Cortex of kidney (tissue), 1 donor: ENCODE results near the gene CBARP.

Source experiments
- DNase-seq: peaks from one replicate; lab custom pipeline; 2025; lab: John Stamatoyannopoulos, UW

CBARP gene

GRCh38 chr19:1239796-1240737, 2.3 kb upstream of the CBARP start:
- DNase-seq = no peak

GRCh38 chr19:1239420-1239795, 1.6 kb upstream of the CBARP start:
- no peak for DNase-seq

DNA sequence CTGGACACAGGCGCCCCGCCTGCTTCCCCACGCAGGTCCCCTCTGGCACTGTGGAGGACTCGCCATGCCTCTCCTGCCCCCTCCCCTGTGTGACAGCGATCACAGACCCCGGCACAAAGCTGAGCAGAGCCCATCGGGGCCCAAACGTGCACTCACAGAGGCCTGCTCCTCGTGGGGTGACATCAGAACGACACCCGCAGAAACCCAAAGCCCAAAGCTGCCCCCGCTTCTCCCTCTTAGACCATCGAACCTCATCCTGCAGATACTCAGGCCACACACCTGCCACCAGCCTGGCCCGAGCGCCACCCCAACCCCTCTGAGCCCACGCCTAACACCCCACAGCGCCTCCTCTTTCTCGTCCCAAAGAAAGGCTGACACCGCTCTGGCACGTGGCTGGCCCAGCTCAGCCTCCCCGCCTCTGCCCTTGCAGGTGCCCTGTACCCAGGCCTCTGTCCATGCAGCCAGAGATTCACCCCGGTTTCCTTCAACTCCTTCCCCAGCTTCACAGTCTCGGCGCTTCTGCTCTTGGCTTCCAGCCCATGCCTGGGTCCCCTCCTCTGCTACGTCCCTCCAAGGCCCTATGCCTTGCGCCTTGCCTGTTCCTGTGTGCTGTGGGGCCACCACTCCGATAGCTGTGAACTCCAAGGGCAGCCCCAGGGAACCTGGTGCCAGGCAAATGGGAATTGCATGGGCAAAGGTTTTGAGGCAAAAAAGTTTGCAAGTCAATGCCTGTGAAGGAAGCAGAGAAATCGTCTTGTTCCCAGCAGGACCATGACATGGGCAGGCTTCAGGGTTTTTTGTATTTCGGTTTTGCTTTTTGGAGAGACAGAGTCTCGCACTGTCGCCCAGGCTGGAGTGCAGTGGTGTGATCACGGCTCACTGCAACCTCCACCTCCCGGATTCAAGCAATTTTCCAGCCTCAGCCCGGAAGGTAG, 831 bp upstream of the CBARP start:
- DNase-seq = no peak

DNA sequence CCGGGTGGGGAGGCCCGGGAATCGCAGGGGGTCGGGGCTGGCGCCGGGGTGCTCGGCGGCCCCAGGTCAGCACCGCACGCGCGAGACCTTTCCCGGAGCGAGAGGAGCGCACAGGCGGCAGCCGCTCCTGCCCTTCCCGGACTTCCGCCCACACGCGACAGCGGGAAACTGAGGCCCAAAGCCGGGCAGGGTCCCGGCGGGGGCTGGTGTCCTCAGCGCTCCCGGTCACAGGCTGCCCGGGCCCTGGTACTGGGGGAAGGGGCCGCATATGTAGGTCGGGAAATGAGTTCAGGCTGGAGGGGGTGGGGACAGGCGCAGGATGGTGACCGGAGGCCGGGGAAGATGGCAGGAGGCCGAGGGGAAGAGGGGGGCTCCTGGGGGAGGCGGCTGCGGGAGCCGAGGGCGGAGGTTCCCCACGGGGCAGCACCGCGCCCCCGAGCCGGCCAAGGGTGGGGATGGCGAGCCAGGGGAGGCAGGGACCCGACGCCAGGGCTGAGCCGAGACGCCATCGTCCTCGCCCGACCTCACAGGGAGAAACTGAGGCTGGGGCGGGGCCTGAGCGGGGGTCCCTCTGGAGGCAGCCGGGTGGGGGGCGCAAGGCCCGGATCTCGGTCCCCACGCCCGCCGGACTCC, 662 bp downstream of the CBARP start:
- DNase-seq = no peak

GRCh38 chr19:1236576-1236975, 1.2 kb downstream of the CBARP start:
- DNase-seq = no peak

DNA sequence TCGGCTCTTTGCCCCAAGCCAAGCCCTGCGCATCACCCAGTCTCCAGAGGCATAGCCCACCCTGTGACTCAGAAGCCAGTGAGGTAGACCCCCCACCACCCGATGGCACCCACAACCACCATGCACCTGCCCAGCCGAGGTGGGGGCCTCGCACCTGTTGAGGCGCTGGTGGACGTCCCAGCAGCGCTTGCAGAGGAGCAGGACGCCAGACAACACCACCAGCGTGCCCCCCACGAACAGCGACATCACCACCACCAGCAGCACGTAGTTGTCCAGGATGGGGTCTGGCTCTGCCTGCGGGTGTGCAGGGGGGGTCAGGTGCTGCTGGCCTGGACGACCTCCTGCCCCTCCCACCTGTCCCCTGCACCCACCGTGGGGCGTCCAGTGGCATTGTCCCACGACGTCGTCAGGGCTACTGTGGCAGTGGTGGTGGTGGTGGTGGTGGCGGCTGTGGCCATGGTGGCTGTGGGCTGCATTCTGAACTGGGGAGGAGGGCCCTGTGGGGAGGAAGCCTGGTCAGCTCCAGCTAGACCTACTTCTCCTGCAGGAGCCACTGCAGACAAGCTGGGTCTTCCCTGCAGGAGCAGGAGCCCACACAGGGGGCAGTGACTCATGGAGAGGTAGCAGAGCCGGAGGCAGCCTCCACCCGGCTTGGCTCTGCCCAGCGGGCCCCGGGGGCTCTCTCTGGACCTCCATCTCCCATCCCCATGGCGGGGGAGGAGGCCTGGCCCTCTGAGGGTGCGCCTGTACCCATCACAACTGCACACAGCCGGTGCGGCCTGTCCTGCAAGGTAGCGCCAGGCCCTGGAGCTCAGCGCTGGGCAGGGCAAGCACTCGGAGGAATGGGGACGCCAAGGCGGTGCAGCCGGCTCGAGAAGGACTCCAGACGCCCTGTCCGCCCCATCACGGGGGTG, 1.9 kb downstream of the CBARP start:
- DNase-seq = no peak

GRCh38 chr19:1234955-1235380, 2.8 kb downstream of the CBARP start:
- no peak for DNase-seq

GRCh38 chr19:1234051-1234954, 3.5 kb downstream of the CBARP start:
- no peak for DNase-seq

DNA sequence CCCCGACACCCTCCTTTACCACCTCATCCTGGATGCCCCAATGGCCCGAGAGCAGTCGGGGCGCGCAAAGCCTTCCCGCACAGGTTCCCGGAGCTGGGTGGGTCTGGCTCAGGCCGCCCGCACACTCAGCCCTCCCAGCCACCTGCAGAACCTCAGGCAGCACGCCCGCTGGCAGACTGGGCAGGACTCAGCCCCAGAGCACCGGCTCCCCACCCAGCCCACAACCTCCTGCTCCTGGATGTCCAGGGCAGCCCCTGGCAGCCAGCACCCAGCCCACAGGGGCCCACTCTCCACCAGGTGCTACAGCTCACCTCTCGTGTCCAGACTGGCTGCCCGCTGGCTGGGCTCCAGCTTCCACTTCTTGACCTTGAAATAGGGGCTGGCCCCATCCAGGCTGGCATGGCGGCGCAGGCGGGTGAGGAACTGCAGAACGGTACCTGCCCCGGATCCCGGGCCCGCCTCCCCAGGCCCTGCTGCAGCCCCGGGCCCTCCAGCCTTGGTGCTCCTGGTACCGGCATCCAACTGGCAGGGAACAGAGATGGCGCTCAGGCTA, 4.6 kb downstream of the CBARP start:
- DNase-seq = no peak

- no peak for DNase-seq
Measured at GRCh38 chr19:1232652-1233072, 5.1 kb downstream of the CBARP start.

- DNase-seq = no peak
Measured at GRCh38 chr19:1231729-1232637, 5.8 kb downstream of the CBARP start.

DNA sequence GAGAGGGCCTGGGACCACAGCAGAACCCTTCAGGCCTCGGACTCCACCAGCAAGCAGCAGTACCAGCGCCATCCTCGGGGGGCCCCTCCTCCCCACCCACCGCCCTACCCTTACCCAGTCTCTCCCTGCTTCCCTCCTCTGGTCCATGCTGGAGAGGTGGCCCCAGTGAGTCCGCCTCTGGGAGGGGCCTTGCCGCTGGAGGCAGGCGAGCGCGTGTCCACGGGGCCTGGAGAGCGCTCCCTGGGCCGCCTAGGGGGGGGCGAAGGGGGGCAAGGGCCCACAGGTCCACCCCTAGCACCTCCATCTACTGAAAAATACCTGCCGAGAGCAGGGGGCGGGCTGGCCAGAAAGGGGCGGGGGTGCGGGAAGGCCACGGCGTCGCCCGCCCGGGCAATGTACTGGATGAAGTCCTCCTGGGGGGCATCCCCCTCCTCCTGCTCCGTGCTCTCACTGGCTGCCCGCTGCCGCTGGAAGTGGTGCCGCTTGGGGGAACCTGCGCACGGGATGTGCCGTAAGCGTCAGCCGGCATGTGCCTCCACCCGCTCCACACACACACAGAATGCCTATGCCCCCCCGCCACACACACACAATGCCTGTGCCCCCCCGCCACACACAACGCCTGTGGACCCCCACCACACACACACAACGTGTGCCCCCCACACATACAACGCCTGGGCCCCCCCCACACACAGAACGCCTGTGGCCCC, 6.9 kb downstream of the CBARP start:
- no peak for DNase-seq

DNA sequence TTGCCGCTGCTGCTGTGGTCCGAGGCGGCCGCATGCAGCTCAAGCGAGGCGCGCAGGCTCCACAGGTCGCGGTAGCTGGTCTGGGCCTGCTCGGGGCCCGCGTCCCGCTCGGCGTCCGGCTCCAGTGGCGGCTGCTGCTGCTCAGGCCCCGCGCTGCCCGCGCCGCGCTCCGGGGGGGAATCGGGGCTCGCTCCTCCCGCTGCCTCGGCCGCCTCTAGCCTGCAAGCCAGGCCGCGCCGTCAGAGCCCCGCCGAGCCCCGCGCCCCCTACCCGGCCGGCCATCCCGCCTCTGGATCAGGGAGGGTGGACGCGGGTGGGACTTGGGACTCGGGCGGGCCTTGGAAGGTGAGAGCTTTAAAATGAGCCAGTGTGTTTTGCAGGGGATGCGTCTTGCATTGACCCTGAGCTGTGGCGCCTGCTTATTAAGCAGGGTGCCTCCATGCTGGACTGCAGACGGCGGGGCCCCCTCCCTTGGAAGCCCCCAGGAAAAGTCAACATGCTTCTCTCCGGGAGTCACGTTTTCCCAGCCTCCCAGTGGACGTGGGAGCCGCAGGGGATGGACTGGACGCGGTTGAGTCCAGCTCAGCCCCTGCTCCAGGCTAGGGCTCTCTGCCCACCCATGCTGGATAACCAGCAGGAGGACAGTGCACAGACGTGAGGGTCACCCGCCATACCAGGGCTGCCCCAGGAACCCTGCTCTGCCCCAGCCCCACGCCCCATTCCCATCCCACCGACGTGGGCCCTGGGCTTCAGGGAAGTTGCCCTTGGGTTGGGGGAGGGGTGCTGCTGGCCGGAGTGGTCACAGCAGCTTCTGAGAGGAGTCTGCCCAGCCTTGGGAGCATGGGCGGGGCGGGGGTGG, 7.7 kb downstream of the CBARP start:
- no peak for DNase-seq

GRCh38 chr19:1229056-1229923, 8.5 kb downstream of the CBARP start:
- no peak for DNase-seq

GRCh38 chr19:1228161-1228957, 9.4 kb downstream of the CBARP start:
- DNase-seq = no peak
